GM10248 (cell line): ENCODE measurements around the gene ZNHIT3.

Experiments used
- CTCF ChIA-PET: fragments of 300-600 bp; sonication (Branson Sonifier 250); formaldehyde crosslinking; extraction: SDS; loops from one replicate; lab custom pipeline; 2021; ENCODE audit warnings: antibody characterized with exemption; lab: Yijun Ruan, JAX
- POLR2A ChIA-PET: fragments of 350-650 bp; sonication (Branson Sonifier 250); formaldehyde crosslinking; extraction: SDS; loops from one replicate; lab custom pipeline; 2020; ENCODE audit warnings: antibody characterized with exemption; lab: Yijun Ruan, JAX
- DNase-seq: peaks from one replicate; pipeline ENCODE4 v3.0.0; 2012; ENCODE audit errors: extremely low spot score
- TF ChIP-seq, protein P1 (sequence below): IDR thresholded peaks from 2 replicates; pipeline ENCODE4 v1.5.1; 2012; ENCODE audit warnings: mild to moderate bottlenecking, low read depth; ENCODE audit errors: extremely low read depth, missing control alignments, control extremely low read depth

Gene ZNHIT3

DNA sequence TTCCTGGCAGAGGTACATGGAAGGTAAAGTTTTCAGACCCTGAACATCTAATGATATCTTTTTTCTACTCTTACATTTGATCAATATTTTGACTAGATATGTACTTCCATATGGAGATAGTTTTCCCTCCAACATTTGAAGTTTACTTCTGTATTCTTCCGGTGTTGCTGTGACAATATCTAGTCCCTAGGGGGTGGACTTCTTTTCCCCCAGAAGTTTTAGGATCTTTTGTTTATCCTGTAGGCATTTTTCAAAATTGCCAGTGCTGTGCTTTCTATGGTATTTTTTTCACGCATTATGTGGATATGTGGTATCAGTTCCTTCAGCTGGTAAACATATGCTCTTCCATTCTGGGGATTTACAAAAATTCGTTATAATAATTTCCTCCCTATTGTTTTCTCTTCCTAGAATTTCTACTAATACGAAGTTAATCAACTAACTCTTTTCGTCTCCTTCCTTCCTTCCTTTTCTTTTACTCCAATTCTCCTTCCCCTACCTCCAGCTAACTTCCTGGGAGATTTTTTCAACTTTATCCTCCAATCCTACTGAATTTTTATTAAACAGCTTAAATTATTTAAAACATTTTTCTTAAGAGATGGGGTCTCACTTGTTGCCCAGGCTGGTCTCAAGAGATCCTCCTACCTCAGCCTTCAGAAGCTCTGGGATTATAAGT is 26.1 kb upstream of the ZNHIT3 start:
- TF ChIP-seq, protein P1, sequence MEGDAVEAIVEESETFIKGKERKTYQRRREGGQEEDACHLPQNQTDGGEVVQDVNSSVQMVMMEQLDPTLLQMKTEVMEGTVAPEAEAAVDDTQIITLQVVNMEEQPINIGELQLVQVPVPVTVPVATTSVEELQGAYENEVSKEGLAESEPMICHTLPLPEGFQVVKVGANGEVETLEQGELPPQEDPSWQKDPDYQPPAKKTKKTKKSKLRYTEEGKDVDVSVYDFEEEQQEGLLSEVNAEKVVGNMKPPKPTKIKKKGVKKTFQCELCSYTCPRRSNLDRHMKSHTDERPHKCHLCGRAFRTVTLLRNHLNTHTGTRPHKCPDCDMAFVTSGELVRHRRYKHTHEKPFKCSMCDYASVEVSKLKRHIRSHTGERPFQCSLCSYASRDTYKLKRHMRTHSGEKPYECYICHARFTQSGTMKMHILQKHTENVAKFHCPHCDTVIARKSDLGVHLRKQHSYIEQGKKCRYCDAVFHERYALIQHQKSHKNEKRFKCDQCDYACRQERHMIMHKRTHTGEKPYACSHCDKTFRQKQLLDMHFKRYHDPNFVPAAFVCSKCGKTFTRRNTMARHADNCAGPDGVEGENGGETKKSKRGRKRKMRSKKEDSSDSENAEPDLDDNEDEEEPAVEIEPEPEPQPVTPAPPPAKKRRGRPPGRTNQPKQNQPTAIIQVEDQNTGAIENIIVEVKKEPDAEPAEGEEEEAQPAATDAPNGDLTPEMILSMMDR = no peak
- DNase-seq = no peak
- ChIA-PET CTCF (interaction anchor here (1.3 to 2.8 kb wide), 2 partner anchors 9 to 22 kb away, joined by 4 to 8 read pairs; no protein-coding TSS in a partner anchor), POLR2A (no interaction called here)

DNA sequence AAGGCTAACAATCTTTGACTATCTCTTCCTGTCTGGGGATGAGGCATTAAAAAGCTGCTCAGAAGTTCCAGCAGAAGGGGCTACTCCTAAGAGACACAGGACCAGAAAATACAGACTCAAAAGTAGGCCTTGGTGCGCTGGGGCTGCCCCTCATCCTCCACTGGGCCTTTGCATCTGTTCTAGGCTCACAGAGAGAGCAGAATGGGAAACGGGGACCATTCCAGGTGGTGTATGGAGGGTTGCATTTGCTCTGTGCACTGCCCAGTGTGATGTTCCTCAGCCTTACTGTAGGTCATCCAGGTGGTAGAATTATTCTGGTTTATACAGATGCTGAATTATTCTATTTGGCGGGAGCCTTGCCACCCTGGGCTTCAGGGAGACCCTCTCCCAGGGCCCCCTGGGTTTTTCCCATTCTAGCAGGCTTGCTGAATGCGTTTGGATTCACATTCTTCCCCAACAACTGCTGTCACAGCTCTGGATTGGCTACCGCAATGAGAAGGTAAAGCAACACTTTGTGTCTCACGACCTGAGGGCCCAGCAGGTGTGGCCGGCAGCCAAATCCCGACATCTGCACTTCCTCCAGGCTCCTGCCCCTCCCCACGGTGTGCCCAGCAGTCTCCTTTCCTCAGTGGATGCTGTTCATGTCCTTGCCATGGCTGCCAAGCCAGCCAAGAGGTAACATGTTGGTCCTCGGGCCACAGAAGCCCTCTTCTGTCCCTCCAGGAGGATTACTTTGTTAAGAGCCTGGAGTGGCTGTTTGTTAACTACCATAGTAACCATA is 25.0 kb upstream of the ZNHIT3 start:
- CTCF ChIA-PET = interaction anchor here (1.0 to 2.8 kb wide), 2 partner anchors 15 to 21 kb away, joined by 3 to 8 read pairs; no protein-coding TSS in a partner anchor
- POLR2A ChIA-PET = no interaction called here
- TF ChIP-seq, protein P1 = no peak
- DNase-seq = no peak

DNA sequence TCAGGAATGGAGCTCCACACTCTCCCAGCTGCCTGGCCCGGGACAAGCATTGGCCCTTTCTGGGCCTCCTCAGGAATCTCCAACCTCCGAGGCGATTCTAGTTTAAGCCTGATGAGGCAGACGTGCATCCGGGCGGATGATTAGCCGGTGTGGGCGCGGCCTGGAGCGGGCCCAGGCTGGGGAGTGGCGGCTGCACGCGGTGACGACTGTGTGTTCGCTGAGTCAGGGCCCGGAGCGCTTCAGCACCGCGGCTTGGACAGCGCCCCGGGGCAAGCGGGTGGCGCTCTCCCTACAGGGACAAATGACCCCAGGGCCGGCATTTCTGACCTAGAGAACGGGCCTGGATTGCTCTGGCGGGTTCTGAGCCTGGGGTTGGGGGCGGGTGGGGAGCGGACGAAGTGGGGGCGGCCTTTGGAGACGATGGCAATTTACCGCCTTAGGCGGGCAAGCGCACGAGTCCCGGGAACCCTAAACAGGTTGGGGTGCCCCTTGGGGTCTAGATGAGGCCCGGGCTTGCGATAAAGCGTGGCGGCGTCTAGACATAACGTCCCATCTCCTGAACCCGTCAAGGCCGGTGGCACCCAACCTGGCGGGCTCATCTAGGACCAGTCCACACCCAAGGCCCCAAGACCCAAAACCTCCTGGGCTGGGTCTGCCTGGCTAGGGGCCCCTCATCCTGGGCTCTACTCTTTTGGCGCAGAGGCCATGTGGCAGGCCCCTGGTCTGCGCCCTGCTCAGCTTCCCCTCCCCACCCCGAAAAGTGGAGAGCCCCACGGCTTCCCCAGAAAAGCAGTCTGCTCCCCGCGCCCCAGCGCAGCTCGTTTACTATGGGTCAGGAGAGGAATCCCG is 22.3 kb upstream of the ZNHIT3 start:
- POLR2A ChIA-PET = no interaction called here
- TF ChIP-seq, protein P1 = no peak
- peak; percentile 74 for DNase-seq
- CTCF ChIA-PET = interaction anchor here (0.9 to 1.5 kb wide), 2 partner anchors 11 to 19 kb away, joined by 3 to 6 read pairs; no protein-coding TSS in a partner anchor

DNA sequence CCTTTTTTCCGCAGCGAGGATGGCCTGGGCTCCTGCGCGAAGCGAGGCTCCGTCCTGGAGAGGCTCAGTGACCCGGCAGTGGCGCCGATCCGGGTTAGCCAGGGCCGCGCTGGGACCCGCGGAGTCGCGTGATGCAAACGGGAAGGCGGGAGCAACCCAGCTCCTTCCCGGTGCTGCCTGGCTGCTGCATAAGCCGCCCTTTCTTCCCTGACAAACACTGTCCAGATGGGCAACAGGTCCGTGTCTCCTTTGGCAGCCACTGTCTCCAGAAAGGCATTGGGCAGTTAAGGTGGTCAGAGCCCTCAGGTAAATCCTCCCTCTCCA is 21.8 kb upstream of the ZNHIT3 start:
- TF ChIP-seq, protein P1 = no peak
- POLR2A ChIA-PET = no interaction called here
- CTCF ChIA-PET = interaction anchor here (1.5 kb wide), 1 partner anchor 18 kb away, joined by 6 read pairs; no protein-coding TSS in a partner anchor
- DNase-seq = no peak

DNA sequence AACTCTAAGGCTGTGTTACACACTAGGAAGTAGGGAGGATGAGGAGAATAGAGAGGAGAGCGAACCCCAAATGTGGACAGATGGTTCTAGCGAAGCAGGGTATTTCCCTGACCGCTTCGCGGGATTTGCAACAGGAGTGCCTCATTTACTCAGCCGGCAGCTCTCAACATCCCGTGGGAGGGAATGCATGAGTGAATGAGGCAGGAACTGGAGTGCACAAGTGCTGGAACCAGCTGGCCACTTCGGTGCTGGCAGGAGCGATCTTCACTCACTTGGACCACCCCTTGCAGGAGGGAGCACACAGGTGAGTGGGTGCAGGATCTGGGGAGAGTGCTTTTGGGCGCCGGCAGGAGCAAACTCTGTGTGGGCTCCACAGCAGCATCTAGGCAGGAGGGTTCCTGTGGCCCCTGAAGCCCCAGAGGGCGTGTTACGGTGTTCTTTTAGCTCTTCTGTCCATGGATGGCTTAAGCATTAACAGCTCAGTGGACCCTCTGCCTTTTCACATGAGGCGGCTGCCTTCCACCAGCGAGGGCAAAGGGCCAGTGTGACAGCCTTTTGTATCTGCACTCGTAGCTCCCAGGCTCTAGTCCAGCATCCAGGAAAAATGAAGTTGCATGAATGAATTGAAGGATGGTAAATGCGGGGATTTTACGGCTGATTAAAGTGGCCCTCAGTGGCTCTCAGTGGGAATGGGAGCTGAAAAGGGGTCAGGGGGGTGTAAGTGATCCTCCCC is 17.4 kb upstream of the ZNHIT3 start:
- DNase-seq = no peak
- CTCF ChIA-PET = interaction anchor here (1.7 to 1.8 kb wide), 2 partner anchors 9 to 14 kb away, joined by 4 to 9 read pairs; no protein-coding TSS in a partner anchor
- TF ChIP-seq, protein P1 = no peak
- POLR2A ChIA-PET = no interaction called here
